ENCODE measurements around the gene ETS2. TPM values are rescaled to one million over a fixed set of nuclear protein-coding genes. Genes with fewer than 3 reads are reported as not detected.

The ETS2 gene
- total and polyA plus RNA-seq, 10 of the 15 experiments (the other 5 are each of a cell fraction or from before 2014, with no cell fraction given): 0.52 to 8.6 (median 3.8) TPM

DNA sequence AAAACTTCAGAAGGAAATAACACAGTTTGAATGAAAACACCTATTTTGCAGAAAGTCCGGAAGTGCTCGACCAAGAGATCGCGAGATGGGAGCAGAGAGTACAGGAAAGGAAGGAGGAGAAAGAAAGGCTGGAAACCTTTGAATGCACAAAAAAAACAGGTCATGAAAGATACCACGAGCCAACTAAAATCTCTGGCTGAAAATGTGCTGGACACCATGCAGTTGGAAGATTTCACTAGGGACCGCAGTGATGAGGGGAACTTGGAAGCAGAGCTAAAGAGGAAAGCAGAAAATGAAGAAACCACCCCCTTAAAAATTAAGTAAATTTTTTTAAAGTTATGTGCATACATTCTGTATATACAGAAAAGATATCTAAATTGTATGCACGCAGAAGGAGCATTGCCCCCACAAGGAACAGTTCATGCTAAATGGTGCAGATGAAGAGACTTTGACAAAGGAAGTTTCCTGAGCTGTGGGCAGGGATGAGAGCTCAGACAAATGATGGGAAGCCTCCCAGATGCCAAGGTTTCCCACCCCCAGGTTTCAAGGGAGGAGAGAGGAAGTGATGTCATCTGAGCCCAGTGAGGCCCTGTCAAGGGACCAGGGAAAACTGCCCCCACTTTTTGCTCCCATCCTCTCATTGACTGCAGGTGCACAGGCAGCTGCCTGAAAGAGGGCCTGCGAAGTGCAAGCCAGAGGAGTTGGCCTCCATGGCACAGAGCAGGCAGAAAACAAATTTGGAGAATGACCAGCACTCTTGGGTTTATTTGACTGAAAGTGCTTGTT lies 52.5 kb downstream of the ETS2 start (continued):
- TF ChIP-seq, protein P1, sequence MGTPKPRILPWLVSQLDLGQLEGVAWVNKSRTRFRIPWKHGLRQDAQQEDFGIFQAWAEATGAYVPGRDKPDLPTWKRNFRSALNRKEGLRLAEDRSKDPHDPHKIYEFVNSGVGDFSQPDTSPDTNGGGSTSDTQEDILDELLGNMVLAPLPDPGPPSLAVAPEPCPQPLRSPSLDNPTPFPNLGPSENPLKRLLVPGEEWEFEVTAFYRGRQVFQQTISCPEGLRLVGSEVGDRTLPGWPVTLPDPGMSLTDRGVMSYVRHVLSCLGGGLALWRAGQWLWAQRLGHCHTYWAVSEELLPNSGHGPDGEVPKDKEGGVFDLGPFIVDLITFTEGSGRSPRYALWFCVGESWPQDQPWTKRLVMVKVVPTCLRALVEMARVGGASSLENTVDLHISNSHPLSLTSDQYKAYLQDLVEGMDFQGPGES (IDR thresholded peaks at IDR 0.05): no peak
- TF ChIP-seq RAD21 (IDR thresholded peaks at IDR 0.05; ENCODE audit: insufficient read depth, low read depth, low read length): no peak
- TF ChIP-seq, protein P2, sequence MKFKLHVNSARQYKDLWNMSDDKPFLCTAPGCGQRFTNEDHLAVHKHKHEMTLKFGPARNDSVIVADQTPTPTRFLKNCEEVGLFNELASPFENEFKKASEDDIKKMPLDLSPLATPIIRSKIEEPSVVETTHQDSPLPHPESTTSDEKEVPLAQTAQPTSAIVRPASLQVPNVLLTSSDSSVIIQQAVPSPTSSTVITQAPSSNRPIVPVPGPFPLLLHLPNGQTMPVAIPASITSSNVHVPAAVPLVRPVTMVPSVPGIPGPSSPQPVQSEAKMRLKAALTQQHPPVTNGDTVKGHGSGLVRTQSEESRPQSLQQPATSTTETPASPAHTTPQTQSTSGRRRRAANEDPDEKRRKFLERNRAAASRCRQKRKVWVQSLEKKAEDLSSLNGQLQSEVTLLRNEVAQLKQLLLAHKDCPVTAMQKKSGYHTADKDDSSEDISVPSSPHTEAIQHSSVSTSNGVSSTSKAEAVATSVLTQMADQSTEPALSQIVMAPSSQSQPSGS (IDR thresholded peaks at IDR 0.05; ENCODE audit: low read length): no peak
- TF ChIP-seq TAF1 (IDR thresholded peaks at IDR 0.05; ENCODE audit: borderline replicate concordance, low read depth, low read length): no peak
- TF ChIP-seq TCF3 (IDR thresholded peaks at IDR 0.05; ENCODE audit: borderline replicate concordance, insufficient read depth, low read depth, low read length): no peak
- TF ChIP-seq GATAD2B (conservative IDR thresholded peaks at IDR 0.05; ENCODE audit: low read depth): no peak

- Histone ChIP-seq H3K27ac (ENCODE audit: control insufficient read depth, insufficient read depth) (no peak overlapping the region), H3K9ac (ENCODE audit: control insufficient read depth, insufficient read depth, low read length) (no peak overlapping the region), H3K36me3 (ENCODE audit: control insufficient read depth in 2 of 2, insufficient read depth in 2 of 2, low read length in 1 of 2) (no peaks in the 10 kb centered on the region), H2AFZ (ENCODE audit: control insufficient read depth, low read depth, low read length) (no peak overlapping the region), H4K20me1 (ENCODE audit: control insufficient read depth, insufficient read depth) (no peaks in the 10 kb centered on the region), H3K4me3 (no peak overlapping the region), H3K9me3 (replicated peaks; ENCODE audit: control insufficient read depth, insufficient read depth, low read length) (no peaks in the 10 kb centered on the region), H3K27me3 (replicated peaks in 1 of 2; ENCODE audit: control insufficient read depth in 2 of 2, insufficient read depth in 2 of 2, low read length in 1 of 2) (no peaks in the 10 kb centered on the region), H3K4me2 (ENCODE audit: control insufficient read depth, insufficient read depth) (no peak overlapping the region), H3K4me1 (ENCODE audit: control insufficient read depth, insufficient read depth, low read length) (peaks cover 7% of the 10 kb centered on the region; the same call in 1 of the 2 replicates), H3K79me2 (ENCODE audit: control insufficient read depth, insufficient read depth, low read length) (no peaks in the 10 kb centered on the region)
- 0% methylated on average over 1 of the region's 1 CpG for WGBS (ENCODE audit: insufficient coverage, insufficient replicate concordance, low lambda C conversion rate, missing lambda C conversion rate)
- in situ Hi-C loops (cut with MboI) (no loop called here), intact Hi-C loops (cut with micrococcal nuclease; ENCODE audit: unreplicated experiment) (no loop called here)
- FAIRE-seq (no peak), ATAC-seq (no peak), DNase-seq (ENCODE audit: low read depth, low spot score) (no peak)
- ChIA-PET SMC1A (ENCODE audit: uncharacterized antibody, unreplicated experiment) (no interaction called here), POLR2A (no interaction called here), RAD21 (ENCODE audit: unreplicated experiment) (no interaction called here), CTCF (no interaction called here)
- BruUV-seq (replicated peaks): no TSS peak
- no peak for TF ChIP-seq MTA2 (IDR thresholded peaks at IDR 0.05; ENCODE audit: low read depth)
- TF ChIP-seq, protein P3, sequence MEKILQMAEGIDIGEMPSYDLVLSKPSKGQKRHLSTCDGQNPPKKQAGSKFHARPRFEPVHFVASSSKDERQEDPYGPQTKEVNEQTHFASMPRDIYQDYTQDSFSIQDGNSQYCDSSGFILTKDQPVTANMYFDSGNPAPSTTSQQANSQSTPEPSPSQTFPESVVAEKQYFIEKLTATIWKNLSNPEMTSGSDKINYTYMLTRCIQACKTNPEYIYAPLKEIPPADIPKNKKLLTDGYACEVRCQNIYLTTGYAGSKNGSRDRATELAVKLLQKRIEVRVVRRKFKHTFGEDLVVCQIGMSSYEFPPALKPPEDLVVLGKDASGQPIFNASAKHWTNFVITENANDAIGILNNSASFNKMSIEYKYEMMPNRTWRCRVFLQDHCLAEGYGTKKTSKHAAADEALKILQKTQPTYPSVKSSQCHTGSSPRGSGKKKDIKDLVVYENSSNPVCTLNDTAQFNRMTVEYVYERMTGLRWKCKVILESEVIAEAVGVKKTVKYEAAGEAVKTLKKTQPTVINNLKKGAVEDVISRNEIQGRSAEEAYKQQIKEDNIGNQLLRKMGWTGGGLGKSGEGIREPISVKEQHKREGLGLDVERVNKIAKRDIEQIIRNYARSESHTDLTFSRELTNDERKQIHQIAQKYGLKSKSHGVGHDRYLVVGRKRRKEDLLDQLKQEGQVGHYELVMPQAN (conservative IDR thresholded peaks at IDR 0.05): no peak
- no peak for TF ChIP-seq SIX5 (IDR thresholded peaks at IDR 0.05; ENCODE audit: low read depth, low read length, severe bottlenecking)
- TF ChIP-seq ZNF207 (IDR thresholded peaks at IDR 0.05; ENCODE audit: borderline replicate concordance): no peak
- no peak for TF ChIP-seq KDM1A (IDR thresholded peaks at IDR 0.05; ENCODE audit: borderline replicate concordance)
- no peak for TF ChIP-seq GATAD2B (conservative IDR thresholded peaks at IDR 0.05; ENCODE audit: low read depth)
- TF ChIP-seq NFYB (IDR thresholded peaks at IDR 0.05; ENCODE audit: insufficient read depth, low read depth, low read length): no peak
- TF ChIP-seq EP300 (IDR thresholded peaks at IDR 0.05; ENCODE audit: borderline replicate concordance in 1 of 2, control insufficient read depth in 1 of 2, low read depth in 2 of 2, low read length in 2 of 2): no peak
- no peak for TF ChIP-seq CBFB (IDR thresholded peaks at IDR 0.05; ENCODE audit: low read depth)
These were observed 53.1 kb downstream of the ETS2 start for GRCh38 chr21:38858812-38859205.
